Measurements from ENCODE around the gene ELK4.

Gene ELK4

GRCh38 chr1:205563927-205564441 lies 67.8 kb downstream of the ELK4 start:
- DNase-seq (ENCODE audit: low read depth, low spot score): no peak

GRCh38 chr1:205561501-205562203 lies 70.2 kb downstream of the ELK4 start:
- DNase-seq (ENCODE audit: low read depth, low spot score): no peak
